ENCODE measurements around the gene ATP4B. TPM values are rescaled to one million over a fixed set of nuclear protein-coding genes. Genes with fewer than 3 reads are reported as not detected.

The ATP4B gene
- total and polyA plus RNA-seq, 2 donors (not counting 3 experiments of a cell fraction or from before 2014, with no cell fraction given) = 0.06 TPM; not detected in 1

- Histone ChIP-seq H3K27ac (ENCODE audit: insufficient read depth, low read depth, low read length) (no peak overlapping the region), H3K9ac (replicated peaks; ENCODE audit: extremely low read depth, insufficient read depth, low read length) (no peak overlapping the region), H3K9me1 (replicated peaks; ENCODE audit: control insufficient read depth, extremely low read depth, insufficient read depth, low read length) (no peaks in the 10 kb centered on the region), H4K20me1 (replicated peaks; ENCODE audit: control insufficient read depth, extremely low read depth, insufficient read depth, low read length) (peaks cover 2% of the 10 kb centered on the region), H2AFZ (ENCODE audit: low read depth, low read length) (no peak overlapping the region), H3K4me3 (replicated peaks in 1 of 3; ENCODE audit: insufficient read depth in 1 of 3, low read depth in 1 of 3, low read length in 3 of 3) (no peak overlapping the region), H3K36me3 (ENCODE audit: control insufficient read depth in 2 of 2, extremely low read depth in 1 of 2, insufficient read depth in 2 of 2, low read length in 2 of 2) (peaks cover 0 to 10% of the 10 kb centered on the region in 2 experiments), H3K4me1 (ENCODE audit: control insufficient read depth, extremely low read depth, insufficient read depth, low read length) (peaks cover 7% of the 10 kb centered on the region), H3K79me2 (ENCODE audit: control insufficient read depth, insufficient read depth, low read length) (peaks cover 61% of the 10 kb centered on the region), H3K27me3 (ENCODE audit: control insufficient read depth in 2 of 2, insufficient read depth in 2 of 2, low read length in 2 of 2) (no peaks in the 10 kb centered on the region), H3K4me2 (ENCODE audit: insufficient read depth, low read length) (no peak overlapping the region), H3K9me3 (replicated peaks; ENCODE audit: control insufficient read depth, insufficient read depth, low read length) (no peaks in the 10 kb centered on the region)
- TF ChIP-seq GATA2 (IDR thresholded peaks at IDR 0.05; ENCODE audit: insufficient read depth, insufficient read length, low read depth, low read length) (no peak), POLR2AphosphoS5 (IDR thresholded peaks at IDR 0.05; ENCODE audit: insufficient read depth, low read depth, low read length) (no peak), MYC (IDR thresholded peaks at IDR 0.05; ENCODE audit: low read depth, low read length) (no peak), JUN (IDR thresholded peaks at IDR 0.05; ENCODE audit: borderline replicate concordance, insufficient read depth, insufficient read length, low read depth) (no peak), POLR2A (IDR thresholded peaks at IDR 0.05; ENCODE audit: low read depth, low read length) (no peak), MAX (IDR thresholded peaks at IDR 0.05; ENCODE audit: insufficient read depth, insufficient read length) (no peak), EZH2 (IDR thresholded peaks at IDR 0.05; ENCODE audit: borderline replicate concordance, low read depth, low read length, severe bottlenecking) (no peak), FOS (IDR thresholded peaks at IDR 0.05; ENCODE audit: borderline replicate concordance, insufficient read depth, low read length) (no peak), CTCF (IDR thresholded peaks at IDR 0.05; ENCODE audit: extremely low read depth in 1 of 2, insufficient read depth in 1 of 2, low read depth in 1 of 2, low read length in 2 of 2) (no peak)
- ChIA-PET CTCF (no interaction called here), POLR2A (no interaction called here)
- DNase-seq (ENCODE audit: low read depth, low spot score) (no peak), FAIRE-seq (no peak)
- dilution Hi-C loops (cut with MboI; ENCODE audit: extremely low pct_ligation_motif_present, low sequenced_read_pairs) (no loop called here), intact Hi-C loops (cut with micrococcal nuclease) (no loop called here)
- no TSS peak for BruUV-seq (replicated peaks)
Measured at GRCh38 chr13:113624235-113624587, 33.8 kb downstream of the ATP4B start.

Measured in endothelial cell of umbilical vein (primary cell).